CMK (cell line): ENCODE results near the gene DNAJC15.
"Not testable (repeated sequence)": the region's sequence is repeated elsewhere in the genome, so short reads cannot be mapped to it uniquely, and the experiment has no call there.

Experiments used
- DNase-seq: peaks from one replicate; pipeline ENCODE4 v3.0.0-alpha.2; 2010; ENCODE audit warnings: low read depth

DNAJC15 gene

DNA sequence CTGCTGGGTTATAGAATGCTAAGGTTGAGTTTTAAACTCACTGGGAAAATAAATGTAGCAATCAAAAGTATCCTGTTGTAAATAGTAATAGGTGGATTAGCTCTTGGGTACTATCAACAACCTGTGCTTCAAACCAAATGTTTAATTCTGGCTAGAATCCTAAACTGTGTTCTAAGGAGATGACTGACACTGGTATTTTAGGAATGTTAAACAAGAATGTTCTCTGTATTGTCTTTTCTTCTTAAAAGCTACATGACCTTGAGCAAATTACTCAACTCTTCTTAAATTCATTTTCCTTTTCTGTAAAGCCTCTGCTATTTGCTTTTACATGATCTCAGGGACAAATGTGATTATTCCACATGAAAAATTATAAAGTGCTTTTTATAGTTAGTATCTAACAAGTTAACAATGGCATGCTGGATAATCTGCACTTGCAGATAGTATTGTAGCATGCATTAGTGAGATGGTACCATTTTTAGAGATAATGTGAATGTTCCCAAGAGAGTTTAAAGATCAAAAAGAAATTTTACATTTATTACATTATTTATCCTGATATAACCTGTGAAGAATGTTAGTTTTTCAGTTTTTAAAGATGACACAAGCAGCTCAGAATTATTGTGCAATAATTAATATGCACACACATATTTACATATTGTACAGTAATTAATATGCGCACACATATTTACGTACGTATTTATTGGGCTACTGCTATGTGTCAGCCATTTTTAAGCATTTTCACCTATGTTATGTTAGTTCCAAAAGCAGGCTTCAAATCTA, 17.7 kb upstream of the DNAJC15 start:
- DNase-seq: no peak

GRCh38 chr13:43006893-43007631, 16.3 kb upstream of the DNAJC15 start:
- no peak for DNase-seq

DNA sequence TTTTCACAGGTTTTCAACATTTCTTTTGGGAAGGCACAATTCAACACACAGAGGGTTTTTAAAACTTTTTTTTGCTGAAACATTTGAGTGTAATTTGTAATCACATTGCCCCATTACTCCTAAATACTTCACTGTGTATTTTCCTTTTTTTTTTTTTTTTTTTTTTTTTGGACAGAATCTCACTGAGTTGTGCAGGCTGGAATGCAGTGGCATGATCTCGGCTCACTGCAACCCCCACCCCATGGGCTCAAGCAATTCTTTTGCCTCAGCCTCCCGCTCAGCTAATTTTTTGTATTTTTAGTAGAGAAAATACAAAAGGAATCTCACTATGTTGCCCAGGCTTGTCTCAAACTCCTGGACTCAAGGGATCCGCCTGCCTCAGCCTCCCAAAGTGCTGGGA, 14.8 kb upstream of the DNAJC15 start:
- DNase-seq: no peak

DNA sequence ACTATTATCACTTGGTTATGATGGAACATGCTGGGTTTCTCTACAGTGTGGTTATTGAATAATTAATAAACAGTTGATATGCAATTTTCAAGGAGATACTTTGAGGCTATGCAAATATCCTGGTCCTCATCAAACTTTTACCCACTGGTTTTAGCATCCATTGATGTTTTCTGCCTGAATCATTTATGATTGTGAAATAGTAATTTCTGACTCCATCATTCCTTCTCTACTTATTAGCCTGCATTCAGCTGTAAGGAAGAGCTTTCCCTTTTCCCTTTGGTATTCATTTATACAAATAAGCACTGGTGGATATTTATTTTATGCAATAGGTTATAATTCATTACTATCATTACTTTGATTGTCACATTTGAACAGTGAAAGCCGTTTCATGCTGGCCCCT, 13.9 kb upstream of the DNAJC15 start:
- no peak for DNase-seq

GRCh38 chr13:43014162-43014561, 9.2 kb upstream of the DNAJC15 start:
- DNase-seq: no peak

DNA sequence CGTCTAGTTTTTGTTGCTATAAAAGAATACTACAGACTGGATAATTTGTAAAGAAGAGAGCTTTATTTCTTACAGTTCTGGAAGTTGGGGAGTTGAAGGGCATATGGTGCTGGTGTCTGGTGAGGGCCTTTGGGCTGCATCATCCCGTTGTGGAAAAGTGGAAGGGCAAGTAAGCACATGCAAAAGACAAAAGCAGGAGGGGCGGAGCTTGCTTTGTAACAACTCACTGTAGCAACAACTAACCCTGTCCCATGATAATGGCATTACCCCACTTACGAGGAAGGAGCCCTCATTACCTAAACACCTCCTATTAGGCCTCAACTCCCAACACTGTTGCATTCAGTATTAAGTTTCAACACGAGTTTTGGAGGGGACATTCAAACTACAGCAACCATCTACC, 7.2 kb upstream of the DNAJC15 start:
- DNase-seq: no peak

DNA sequence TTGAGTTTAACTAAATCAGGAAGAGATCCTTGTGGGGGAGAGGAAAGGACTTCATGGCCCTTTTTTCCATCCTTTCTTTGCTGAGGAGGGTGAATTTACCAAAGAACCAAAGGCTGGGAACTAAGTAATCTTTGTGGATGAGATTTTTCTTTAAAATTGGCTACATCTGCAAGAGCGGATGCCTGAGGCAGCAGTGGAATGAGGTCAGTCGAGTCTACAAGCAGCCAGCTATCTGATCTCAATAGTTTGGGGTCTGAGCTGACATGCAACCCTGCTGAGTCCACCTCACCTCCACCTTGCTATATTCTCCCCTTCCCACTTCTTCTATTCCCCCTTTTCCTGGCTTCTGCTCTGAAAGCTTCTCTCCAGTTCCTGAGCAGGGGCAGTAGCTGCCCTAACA, 3.6 kb upstream of the DNAJC15 start:
- DNase-seq: no peak

GRCh38 chr13:43020794-43021193, 2.6 kb upstream of the DNAJC15 start:
- DNase-seq: no peak

DNA sequence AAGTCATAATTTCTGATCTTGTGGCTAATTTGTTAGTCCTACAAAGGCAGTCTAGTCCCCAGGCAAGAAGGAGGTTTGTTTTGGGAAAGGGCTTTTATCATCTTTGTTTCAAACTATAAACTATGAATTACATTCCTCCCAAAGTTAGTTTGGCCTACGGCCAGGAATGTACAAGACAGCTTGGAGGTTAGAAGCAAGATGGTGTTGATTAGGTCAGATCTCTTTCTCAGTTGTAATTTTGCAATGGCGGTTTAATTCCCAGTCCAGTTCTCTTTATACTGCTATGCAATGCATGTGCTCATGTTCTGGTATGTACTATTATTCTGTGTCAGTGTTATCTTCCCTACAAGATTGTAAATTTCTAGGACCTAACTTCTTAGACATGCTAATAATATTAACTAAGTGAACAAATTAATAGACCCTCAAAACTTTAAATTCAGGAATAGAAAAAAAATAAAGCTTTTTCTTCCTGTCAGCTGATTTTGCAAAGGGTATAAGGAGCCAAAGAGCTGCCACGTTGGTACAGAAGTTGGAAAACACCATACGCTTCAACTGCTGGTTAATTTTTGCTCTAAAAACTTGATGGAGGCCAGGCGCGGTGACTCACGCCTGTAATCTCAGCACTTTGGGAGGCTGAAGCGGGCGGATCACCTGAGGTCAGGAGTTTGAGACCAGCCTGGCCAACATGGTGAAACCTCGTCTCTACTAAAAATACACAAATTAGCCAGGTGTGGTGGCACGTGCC, 1.3 kb upstream of the DNAJC15 start:
- no peak for DNase-seq

GRCh38 chr13:43022934-43023288, 475 bp upstream of the DNAJC15 start:
- no peak for DNase-seq

DNA sequence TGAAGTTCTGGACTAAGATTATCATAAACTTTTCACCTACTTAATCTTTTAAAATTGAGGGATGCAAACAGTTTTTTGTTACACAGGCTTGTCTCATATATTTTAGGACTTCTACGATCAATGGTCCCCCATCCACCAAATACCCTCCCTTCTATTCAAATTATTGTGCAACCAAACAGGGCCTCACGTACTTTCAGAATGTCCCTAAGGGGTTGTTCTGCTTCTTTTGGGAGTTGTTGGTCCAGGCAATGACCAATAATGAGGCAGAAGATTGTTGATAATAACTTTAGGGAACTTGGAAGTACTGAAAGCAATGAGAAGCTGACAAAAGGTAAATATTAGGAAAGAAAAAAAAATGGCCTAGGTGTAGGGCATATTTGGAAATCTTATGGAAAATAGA, 2.9 kb downstream of the DNAJC15 start:
- DNase-seq: no peak

DNA sequence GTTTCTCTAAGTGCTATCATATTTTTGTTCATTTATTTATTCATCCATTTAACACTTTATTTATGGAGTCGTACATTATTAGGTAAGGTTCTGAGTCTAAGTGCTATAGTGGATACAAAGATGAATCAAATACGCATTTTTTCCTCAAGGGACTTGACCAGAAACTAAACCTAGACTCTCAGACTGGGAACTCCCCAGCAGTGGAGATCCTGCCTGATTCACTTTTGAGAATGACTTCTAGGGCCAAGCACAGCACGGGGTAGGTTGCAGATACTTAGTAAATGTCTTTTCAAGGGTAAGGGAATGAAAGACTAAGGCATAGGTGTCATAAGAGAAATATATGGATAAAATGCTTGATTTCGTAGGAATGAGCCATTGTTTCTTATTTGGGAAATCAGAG, 7.2 kb downstream of the DNAJC15 start:
- no peak for DNase-seq

DNA sequence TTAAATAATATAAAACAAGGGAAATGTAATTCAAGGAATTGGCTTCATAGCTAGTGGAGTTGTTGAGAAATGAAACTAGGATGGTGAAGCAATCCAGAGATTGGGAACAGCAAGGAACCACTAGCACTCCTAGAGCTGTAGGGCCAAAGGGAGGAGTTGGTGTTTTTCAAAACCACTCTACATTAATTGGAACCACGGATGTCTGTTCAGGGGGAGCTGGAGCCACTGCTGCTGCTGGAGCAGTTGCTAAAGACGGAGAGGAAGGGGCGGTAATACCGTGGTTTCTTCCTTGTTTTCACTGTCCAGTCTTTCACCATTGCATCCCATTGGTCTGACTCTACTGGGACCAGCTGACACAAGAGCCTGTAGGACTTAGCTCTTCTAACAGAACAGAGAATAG, 8.5 kb downstream of the DNAJC15 start:
- no peak for DNase-seq

- DNase-seq: no peak
These were observed 9.7 kb downstream of the DNAJC15 start for GRCh38 chr13:43033038-43033437.

GRCh38 chr13:43036351-43037250, 13.2 kb downstream of the DNAJC15 start:
- DNase-seq: no peak

GRCh38 chr13:43039966-43040365, 16.6 kb downstream of the DNAJC15 start:
- DNase-seq: no peak

GRCh38 chr13:43040581-43041368, 17.4 kb downstream of the DNAJC15 start:
- DNase-seq: not testable (repeated sequence)

- no peak for DNase-seq
These were observed 18.1 kb downstream of the DNAJC15 start for GRCh38 chr13:43041369-43041921.

- no peak for DNase-seq
These were observed 19.1 kb downstream of the DNAJC15 start for GRCh38 chr13:43042410-43042921.

- DNase-seq: no peak
These were observed 21.4 kb downstream of the DNAJC15 start for GRCh38 chr13:43044720-43045301.
